ENCODE measurements around the gene BICD1. TPM values are rescaled to one million over a fixed set of nuclear protein-coding genes. Genes with fewer than 3 reads are reported as not detected.

BICD1 gene
- total and polyA plus RNA-seq, 12 donors = 2.5 to 14.7 (median 9.2) TPM

- H3K4me1 ChIP-seq = peaks cover 0 to 7% (median 2%) of the 10 kb centered on the region in 9 donors
- H3K4me3 ChIP-seq = no peak overlapping the region
- whole genome bisulfite sequencing, 2 donors = 85 to 91% methylated on average over 1 of the region's 1 CpG
- no peak for TF ChIP-seq CTCF (IDR thresholded peaks at IDR 0.05)
- H3K9me3 ChIP-seq = no peaks in the 10 kb centered on the region
- no peaks in the 10 kb centered on the region for H3K27me3 ChIP-seq
- no peak overlapping the region for H3K27ac ChIP-seq
- DNase-seq (no peak), ATAC-seq (no peak)
- intact Hi-C loops (cut with DNase I) = loop anchor here in 6 of 10 donors (5.0 to 10.0 kb wide), 4 partner anchors 78 to 306 kb away; no protein-coding TSS in a partner anchor
- H3K36me3 ChIP-seq = peaks cover 0 to 6% (median 0%) of the 10 kb centered on the region in 9 donors
Measured at GRCh38 chr12:32366714-32367113, 260.1 kb downstream of the BICD1 start.

- Histone ChIP-seq H3K9me3 (no peaks in the 10 kb centered on the region), H3K27me3 (no peaks in the 10 kb centered on the region), H3K27ac (no peak overlapping the region), H3K4me1 (peaks cover 0 to 7% (median 2%) of the 10 kb centered on the region in 9 donors), H3K36me3 (peaks cover 0 to 6% (median 0%) of the 10 kb centered on the region in 9 donors), H3K4me3 (no peak overlapping the region)
- no peak for TF ChIP-seq CTCF (IDR thresholded peaks at IDR 0.05)
- 68 to 72% methylated on average over 4 of the region's 4 CpGs for WGBS, 2 donors
- ATAC-seq = no peak
- intact Hi-C loops (cut with DNase I) = loop anchor here in 6 of 10 donors (5.0 to 10.0 kb wide), 4 partner anchors 77 to 305 kb away; no protein-coding TSS in a partner anchor
- DNase-seq = no peak
Measured at GRCh38 chr12:32367381-32367780, 260.7 kb downstream of the BICD1 start.

- no peak for TF ChIP-seq CTCF (IDR thresholded peaks at IDR 0.05)
- Histone ChIP-seq H3K4me3 (no peak overlapping the region), H3K27me3 (no peaks in the 10 kb centered on the region), H3K36me3 (peaks cover 0 to 6% (median 0%) of the 10 kb centered on the region in 9 donors), H3K9me3 (no peaks in the 10 kb centered on the region), H3K4me1 (peaks cover 0 to 11% (median 2%) of the 10 kb centered on the region in 9 donors), H3K27ac (no peak overlapping the region)
- intact Hi-C loops (cut with DNase I) = loop anchor here in 6 of 10 donors (5.0 to 10.0 kb wide), 4 partner anchors 76 to 303 kb away; no protein-coding TSS in a partner anchor
- 42 to 43% methylated on average over 4 of the region's 4 CpGs for WGBS, 2 donors
- no peak for DNase-seq
- no peak for ATAC-seq
Measured at GRCh38 chr12:32369202-32369601, 262.6 kb downstream of the BICD1 start.

- 73 to 78% methylated on average over 12 of the region's 12 CpGs for WGBS, 2 donors
- intact Hi-C loops (cut with DNase I) = no loop called here
- Histone ChIP-seq H3K36me3 (no peaks in the 10 kb centered on the region), H3K27ac (no peak overlapping the region), H3K27me3 (no peaks in the 10 kb centered on the region), H3K9me3 (no peaks in the 10 kb centered on the region), H3K4me3 (no peak overlapping the region), H3K4me1 (peaks cover 0 to 6% (median 0%) of the 10 kb centered on the region in 9 donors)
- no peak for TF ChIP-seq CTCF (IDR thresholded peaks at IDR 0.05)
- ATAC-seq (no peak), DNase-seq (no peak)
Measured at GRCh38 chr12:32377344-32378055, 270.9 kb downstream of the BICD1 start.
